GM12878 (cell line): ENCODE results near the gene STK16. TPM values are rescaled to one million over a fixed set of nuclear protein-coding genes. Genes with fewer than 3 reads are reported as not detected.
A peak's percentile ranks its signal among the peaks of the same experiment; 100 is the strongest.

ENCODE experiments used
- ATF7 ChIP-seq: fragments of 450-650 bp; IDR thresholded peaks from 2 replicates; pipeline ENCODE4 v1.6.1; 2016; ENCODE audit warnings: low read depth, mild to moderate bottlenecking
- EP300 ChIP-seq, 2 experiments: fragments of 150-350 bp in 1 of 2; IDR thresholded peaks; 2 replicates each; pipeline ENCODE4 v1.6.1; 2011 to 2012; ENCODE audit warnings: low read depth in 2 of 2, low read length in 2 of 2, borderline replicate concordance in 1 of 2, improper control_type of control experiment in 1 of 2, inconsistent platforms in 1 of 2; ENCODE audit not compliant: control insufficient read depth in 1 of 2
- ETV6 ChIP-seq, 2 experiments: fragments of 450-650 bp in 1 of 2; IDR thresholded peaks in 1 of 2; conservative IDR thresholded peaks in 1 of 2; 2 replicates each; pipeline ENCODE4 v1.6.1; 2014; ENCODE audit warnings: antibody characterized with exemption in 1 of 2, borderline replicate concordance in 1 of 2, low read depth in 1 of 2, mild to moderate bottlenecking in 1 of 2, moderate library complexity in 1 of 2
- EZH2 ChIP-seq: IDR thresholded peaks from 2 replicates; pipeline ENCODE4 v1.6.1; 2012; ENCODE audit warnings: low read depth, mild to moderate bottlenecking, control low read depth, inconsistent platforms, low read length, borderline replicate concordance; ENCODE audit not compliant: control insufficient read depth
- NFYB ChIP-seq: IDR thresholded peaks from 2 replicates; pipeline ENCODE4 v1.6.1; 2011; ENCODE audit warnings: low read depth, mild to moderate bottlenecking, low read length, improper control_type of control experiment, moderate library complexity; ENCODE audit not compliant: insufficient read depth
- POLR2A ChIP-seq: IDR thresholded peaks from 2 replicates; pipeline ENCODE4 v1.6.1; 2011; ENCODE audit warnings: low read depth, mild to moderate bottlenecking, low read length
- SMARCA5 ChIP-seq: fragments of 450-650 bp; IDR thresholded peaks from 2 replicates; pipeline ENCODE4 v1.6.1; 2017; ENCODE audit warnings: mild to moderate bottlenecking
- SMC3 ChIP-seq: IDR thresholded peaks from 2 replicates; pipeline ENCODE4 v1.6.1; 2011; ENCODE audit warnings: low read length, improper control_type of control experiment, borderline replicate concordance
- SPI1 ChIP-seq: IDR thresholded peaks from 2 replicates; pipeline ENCODE4 v1.6.1; 2011; ENCODE audit warnings: low read depth, mild to moderate bottlenecking, low read length, moderate library complexity, borderline replicate concordance; ENCODE audit not compliant: insufficient read depth
- SRF ChIP-seq, 2 experiments: IDR thresholded peaks; 2 replicates each; pipeline ENCODE4 v1.6.1; 2011; ENCODE audit warnings: low read depth in 2 of 2, low read length in 2 of 2, mild to moderate bottlenecking in 1 of 2, moderate library complexity in 1 of 2
- polyA plus RNA-seq, 11 experiments: library from polyadenylated mRNA; depleted of rRNA in 4 of 11; unstranded in 6 of 11; stranded (reverse) in 5 of 11; fragments of >200 nt; fragmentation: Nextera tagmentation in 4 of 11; fragmentation: Illumina TruSeq in 1 of 11; extraction: Ambion mirVana in 4 of 11; extraction: Trizol in 1 of 11; gene quantifications; 1 replicate in 1 of 11; 2 replicates in 10 of 11; pipeline versions ENCODE4 v1.2.1 to v1.2.3, GENCODE V29; 2011 to 2016; ENCODE audit warnings: inconsistent platforms in 2 of 11, missing spikeins in 2 of 11, low read depth in 1 of 11
- total RNA-seq, 4 experiments: library from RNA; depleted of rRNA in 3 of 4; stranded (reverse); fragments of >200 nt in 3 of 4; fragmentation: Illumina TruSeq in 1 of 4; extraction: Trizol in 1 of 4; gene quantifications; 2 replicates each; pipeline versions ENCODE4 v1.2.1 to v1.2.3, GENCODE V29; 2013 to 2021
- TF ChIP-seq, protein P1 (sequence below): fragments of 450-650 bp; formaldehyde crosslinking; IDR thresholded peaks from 2 replicates; pipeline ENCODE4 v1.4.0; 2020; ENCODE audit warnings: mild to moderate bottlenecking, moderate library complexity
- TF ChIP-seq, protein P2 (sequence below): IDR thresholded peaks from 2 replicates; pipeline ENCODE4 v1.6.1; 2011; ENCODE audit warnings: borderline replicate concordance, low read depth, mild to moderate bottlenecking, moderate library complexity, mixed read lengths, low read length; ENCODE audit not compliant: insufficient read depth; ENCODE audit errors: extremely low read length
- TF ChIP-seq, protein P3 (sequence below): fragments of 450-650 bp; IDR thresholded peaks from 2 replicates; pipeline ENCODE4 v1.6.1; 2016; ENCODE audit warnings: mild to moderate bottlenecking
- TF ChIP-seq, protein P4 (sequence below): IDR thresholded peaks from 2 replicates; pipeline ENCODE4 v1.6.1; 2012; ENCODE audit warnings: low read length, inconsistent platforms
- TF ChIP-seq, protein P5 (sequence below): fragments of 150-350 bp; IDR thresholded peaks from 2 replicates; pipeline ENCODE4 v1.6.1; 2016; ENCODE audit warnings: low read depth, low read length

The STK16 gene
- total and polyA plus RNA-seq, 10 of the 15 experiments (the other 5 are each of a cell fraction or from before 2014, with no cell fraction given), result 4.3 to 50.1 (median 17.9) TPM

DNA sequence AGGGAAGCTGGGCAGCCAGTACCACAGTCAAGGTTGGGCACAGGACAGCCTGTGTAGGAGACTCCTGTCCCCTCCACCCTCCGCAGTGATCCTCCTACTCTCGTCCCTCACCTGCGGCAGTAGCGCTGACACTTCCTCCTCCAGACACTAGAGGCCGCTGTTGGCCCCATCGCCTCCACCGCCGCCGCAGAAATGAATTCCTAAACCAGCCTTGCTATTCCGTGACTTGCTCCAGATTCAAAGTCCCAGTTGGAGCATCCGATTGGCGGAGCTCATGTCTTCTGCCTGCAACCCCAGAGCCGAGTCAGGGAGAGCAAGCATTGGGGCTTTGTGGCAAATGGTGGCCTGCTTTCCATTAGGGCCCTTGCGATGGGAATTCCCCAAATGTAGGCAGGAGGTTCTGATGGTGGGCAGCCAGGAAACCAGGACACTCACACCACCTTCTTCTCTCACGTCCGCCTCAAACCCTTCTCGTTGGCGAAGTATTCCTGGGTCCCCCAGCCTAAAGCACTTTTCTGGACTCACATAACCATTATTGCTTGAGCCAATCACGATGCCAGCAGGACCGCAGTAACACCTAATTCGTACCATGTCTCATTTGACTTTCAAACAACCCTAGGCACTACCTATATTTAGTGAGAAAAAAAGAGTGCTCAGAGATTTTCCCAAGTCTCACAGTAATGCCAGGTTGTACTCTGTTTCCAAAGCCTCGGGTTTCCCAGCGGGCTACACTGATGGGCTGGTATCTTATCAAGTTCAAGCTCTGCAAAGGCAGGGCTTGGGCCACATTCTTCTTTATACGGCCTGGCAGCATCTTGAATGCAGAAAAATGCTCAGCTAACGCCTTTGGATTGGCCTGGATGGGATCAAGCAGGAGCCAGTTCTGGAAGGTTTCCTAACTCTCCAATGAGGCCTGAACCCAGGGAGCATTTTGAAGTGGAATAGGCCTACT lies 32.7 kb downstream of the STK16 start (continued):
- TF ChIP-seq, protein P1, sequence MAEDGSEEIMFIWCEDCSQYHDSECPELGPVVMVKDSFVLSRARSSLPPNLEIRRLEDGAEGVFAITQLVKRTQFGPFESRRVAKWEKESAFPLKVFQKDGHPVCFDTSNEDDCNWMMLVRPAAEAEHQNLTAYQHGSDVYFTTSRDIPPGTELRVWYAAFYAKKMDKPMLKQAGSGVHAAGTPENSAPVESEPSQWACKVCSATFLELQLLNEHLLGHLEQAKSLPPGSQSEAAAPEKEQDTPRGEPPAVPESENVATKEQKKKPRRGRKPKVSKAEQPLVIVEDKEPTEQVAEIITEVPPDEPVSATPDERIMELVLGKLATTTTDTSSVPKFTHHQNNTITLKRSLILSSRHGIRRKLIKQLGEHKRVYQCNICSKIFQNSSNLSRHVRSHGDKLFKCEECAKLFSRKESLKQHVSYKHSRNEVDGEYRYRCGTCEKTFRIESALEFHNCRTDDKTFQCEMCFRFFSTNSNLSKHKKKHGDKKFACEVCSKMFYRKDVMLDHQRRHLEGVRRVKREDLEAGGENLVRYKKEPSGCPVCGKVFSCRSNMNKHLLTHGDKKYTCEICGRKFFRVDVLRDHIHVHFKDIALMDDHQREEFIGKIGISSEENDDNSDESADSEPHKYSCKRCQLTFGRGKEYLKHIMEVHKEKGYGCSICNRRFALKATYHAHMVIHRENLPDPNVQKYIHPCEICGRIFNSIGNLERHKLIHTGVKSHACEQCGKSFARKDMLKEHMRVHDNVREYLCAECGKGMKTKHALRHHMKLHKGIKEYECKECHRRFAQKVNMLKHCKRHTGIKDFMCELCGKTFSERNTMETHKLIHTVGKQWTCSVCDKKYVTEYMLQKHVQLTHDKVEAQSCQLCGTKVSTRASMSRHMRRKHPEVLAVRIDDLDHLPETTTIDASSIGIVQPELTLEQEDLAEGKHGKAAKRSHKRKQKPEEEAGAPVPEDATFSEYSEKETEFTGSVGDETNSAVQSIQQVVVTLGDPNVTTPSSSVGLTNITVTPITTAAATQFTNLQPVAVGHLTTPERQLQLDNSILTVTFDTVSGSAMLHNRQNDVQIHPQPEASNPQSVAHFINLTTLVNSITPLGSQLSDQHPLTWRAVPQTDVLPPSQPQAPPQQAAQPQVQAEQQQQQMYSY (CRISPR knock-in tag), result no peak
- TF ChIP-seq SMARCA5 (peak; percentile 90; the same call in 1 of the 2 replicates), NFYB (0 out of 2 replicates have a peak, but pooled peaks have one; percentile 21), ATF7 (peak; percentile 22; the same call in 1 of the 2 replicates), EP300 (IDR thresholded peaks at IDR 0.05; ENCODE audit: borderline replicate concordance in 1 of 2, control insufficient read depth in 1 of 2, low read depth in 2 of 2, low read length in 2 of 2) (peak in 1 of 2 experiments; percentile 46; a peak in 1 of 4 replicates), ETV6 (conservative IDR thresholded peaks at IDR 0.05 in 1 of 2, IDR thresholded peaks at IDR 0.05 in 1 of 2; ENCODE audit: borderline replicate concordance in 1 of 2, low read depth in 1 of 2) (no peak), EZH2 (no peak), SMC3 (peak; percentile 56; the same call in 1 of the 2 replicates), POLR2A (peak; percentile 44; the same call in 1 of the 2 replicates), SRF (IDR thresholded peaks at IDR 0.05; ENCODE audit: low read depth in 2 of 2, low read length in 2 of 2) (no peak), SPI1 (peak; percentile 38; the same call in 1 of the 2 replicates)
- TF ChIP-seq, protein P2, sequence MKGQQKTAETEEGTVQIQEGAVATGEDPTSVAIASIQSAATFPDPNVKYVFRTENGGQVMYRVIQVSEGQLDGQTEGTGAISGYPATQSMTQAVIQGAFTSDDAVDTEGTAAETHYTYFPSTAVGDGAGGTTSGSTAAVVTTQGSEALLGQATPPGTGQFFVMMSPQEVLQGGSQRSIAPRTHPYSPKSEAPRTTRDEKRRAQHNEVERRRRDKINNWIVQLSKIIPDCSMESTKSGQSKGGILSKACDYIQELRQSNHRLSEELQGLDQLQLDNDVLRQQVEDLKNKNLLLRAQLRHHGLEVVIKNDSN, result no peak
- TF ChIP-seq, protein P3, sequence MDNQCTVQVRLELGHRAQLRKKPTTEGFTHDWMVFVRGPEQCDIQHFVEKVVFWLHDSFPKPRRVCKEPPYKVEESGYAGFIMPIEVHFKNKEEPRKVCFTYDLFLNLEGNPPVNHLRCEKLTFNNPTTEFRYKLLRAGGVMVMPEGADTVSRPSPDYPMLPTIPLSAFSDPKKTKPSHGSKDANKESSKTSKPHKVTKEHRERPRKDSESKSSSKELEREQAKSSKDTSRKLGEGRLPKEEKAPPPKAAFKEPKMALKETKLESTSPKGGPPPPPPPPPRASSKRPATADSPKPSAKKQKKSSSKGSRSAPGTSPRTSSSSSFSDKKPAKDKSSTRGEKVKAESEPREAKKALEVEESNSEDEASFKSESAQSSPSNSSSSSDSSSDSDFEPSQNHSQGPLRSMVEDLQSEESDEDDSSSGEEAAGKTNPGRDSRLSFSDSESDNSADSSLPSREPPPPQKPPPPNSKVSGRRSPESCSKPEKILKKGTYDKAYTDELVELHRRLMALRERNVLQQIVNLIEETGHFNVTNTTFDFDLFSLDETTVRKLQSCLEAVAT, result peak; percentile 83; the same call in 1 of the 2 replicates
- TF ChIP-seq, protein P4, sequence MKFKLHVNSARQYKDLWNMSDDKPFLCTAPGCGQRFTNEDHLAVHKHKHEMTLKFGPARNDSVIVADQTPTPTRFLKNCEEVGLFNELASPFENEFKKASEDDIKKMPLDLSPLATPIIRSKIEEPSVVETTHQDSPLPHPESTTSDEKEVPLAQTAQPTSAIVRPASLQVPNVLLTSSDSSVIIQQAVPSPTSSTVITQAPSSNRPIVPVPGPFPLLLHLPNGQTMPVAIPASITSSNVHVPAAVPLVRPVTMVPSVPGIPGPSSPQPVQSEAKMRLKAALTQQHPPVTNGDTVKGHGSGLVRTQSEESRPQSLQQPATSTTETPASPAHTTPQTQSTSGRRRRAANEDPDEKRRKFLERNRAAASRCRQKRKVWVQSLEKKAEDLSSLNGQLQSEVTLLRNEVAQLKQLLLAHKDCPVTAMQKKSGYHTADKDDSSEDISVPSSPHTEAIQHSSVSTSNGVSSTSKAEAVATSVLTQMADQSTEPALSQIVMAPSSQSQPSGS, result no peak
- TF ChIP-seq, protein P5, sequence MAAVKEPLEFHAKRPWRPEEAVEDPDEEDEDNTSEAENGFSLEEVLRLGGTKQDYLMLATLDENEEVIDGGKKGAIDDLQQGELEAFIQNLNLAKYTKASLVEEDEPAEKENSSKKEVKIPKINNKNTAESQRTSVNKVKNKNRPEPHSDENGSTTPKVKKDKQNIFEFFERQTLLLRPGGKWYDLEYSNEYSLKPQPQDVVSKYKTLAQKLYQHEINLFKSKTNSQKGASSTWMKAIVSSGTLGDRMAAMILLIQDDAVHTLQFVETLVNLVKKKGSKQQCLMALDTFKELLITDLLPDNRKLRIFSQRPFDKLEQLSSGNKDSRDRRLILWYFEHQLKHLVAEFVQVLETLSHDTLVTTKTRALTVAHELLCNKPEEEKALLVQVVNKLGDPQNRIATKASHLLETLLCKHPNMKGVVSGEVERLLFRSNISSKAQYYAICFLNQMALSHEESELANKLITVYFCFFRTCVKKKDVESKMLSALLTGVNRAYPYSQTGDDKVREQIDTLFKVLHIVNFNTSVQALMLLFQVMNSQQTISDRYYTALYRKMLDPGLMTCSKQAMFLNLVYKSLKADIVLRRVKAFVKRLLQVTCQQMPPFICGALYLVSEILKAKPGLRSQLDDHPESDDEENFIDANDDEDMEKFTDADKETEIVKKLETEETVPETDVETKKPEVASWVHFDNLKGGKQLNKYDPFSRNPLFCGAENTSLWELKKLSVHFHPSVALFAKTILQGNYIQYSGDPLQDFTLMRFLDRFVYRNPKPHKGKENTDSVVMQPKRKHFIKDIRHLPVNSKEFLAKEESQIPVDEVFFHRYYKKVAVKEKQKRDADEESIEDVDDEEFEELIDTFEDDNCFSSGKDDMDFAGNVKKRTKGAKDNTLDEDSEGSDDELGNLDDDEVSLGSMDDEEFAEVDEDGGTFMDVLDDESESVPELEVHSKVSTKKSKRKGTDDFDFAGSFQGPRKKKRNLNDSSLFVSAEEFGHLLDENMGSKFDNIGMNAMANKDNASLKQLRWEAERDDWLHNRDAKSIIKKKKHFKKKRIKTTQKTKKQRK, result no peak
